ENCODE measurements around the gene GLG1. TPM values are rescaled to one million over a fixed set of nuclear protein-coding genes. Genes with fewer than 3 reads are reported as not detected.

The GLG1 gene
- total RNA-seq, 1 experiment from 2014 or later, result 139 TPM

- peaks cover 10% of the 10 kb centered on the region for H3K36me3 Mint-ChIP-seq (ENCODE audit: insufficient read depth, unreplicated experiment)
- no peak overlapping the region for H3K4me3 Mint-ChIP-seq (ENCODE audit: low read depth, unreplicated experiment)
- no peaks in the 10 kb centered on the region for H3K9me3 Mint-ChIP-seq (ENCODE audit: low read depth, unreplicated experiment)
- no peak for TF ChIP-seq CTCF (IDR thresholded peaks at IDR 0.05; ENCODE audit: unreplicated experiment)
- H3K4me1 Mint-ChIP-seq (ENCODE audit: low read depth, unreplicated experiment), result peaks cover 56% of the 10 kb centered on the region
- no peak for DNase-seq
- CTCF ChIA-PET, result interaction anchor here (0.7 kb wide), 1 partner anchor 9 kb away, joined by 7 read pairs; no protein-coding TSS in a partner anchor
- H3K27ac Mint-ChIP-seq (ENCODE audit: unreplicated experiment), result no peak overlapping the region
- no TSS peak for BruUV-seq (replicated peaks)
- intact Hi-C loops (cut with micrococcal nuclease; ENCODE audit: unreplicated experiment), result no loop called here
- no peaks in the 10 kb centered on the region for H3K27me3 Mint-ChIP-seq (ENCODE audit: unreplicated experiment)
Observed at GRCh38 chr16:74567901-74568300, 39.0 kb downstream of the GLG1 start.

- no peak for TF ChIP-seq CTCF (IDR thresholded peaks at IDR 0.05; ENCODE audit: unreplicated experiment)
- Mint-ChIP-seq H3K9me3 (ENCODE audit: low read depth, unreplicated experiment) (no peaks in the 10 kb centered on the region), H3K4me1 (ENCODE audit: low read depth, unreplicated experiment) (peaks cover 30% of the 10 kb centered on the region), H3K36me3 (ENCODE audit: insufficient read depth, unreplicated experiment) (no peaks in the 10 kb centered on the region), H3K4me3 (ENCODE audit: low read depth, unreplicated experiment) (no peak overlapping the region), H3K27me3 (ENCODE audit: unreplicated experiment) (no peaks in the 10 kb centered on the region), H3K27ac (ENCODE audit: unreplicated experiment) (no peak overlapping the region)
- intact Hi-C loops (cut with micrococcal nuclease; ENCODE audit: unreplicated experiment), result no loop called here
- CTCF ChIA-PET, result no interaction called here
- no peak for DNase-seq
- BruUV-seq (replicated peaks), result no TSS peak
Observed at GRCh38 chr16:74565378-74565777, 41.5 kb downstream of the GLG1 start.

- no peaks in the 10 kb centered on the region for H3K27me3 Mint-ChIP-seq (ENCODE audit: unreplicated experiment)
- H3K4me3 Mint-ChIP-seq (ENCODE audit: low read depth, unreplicated experiment), result no peak overlapping the region
- no peaks in the 10 kb centered on the region for H3K9me3 Mint-ChIP-seq (ENCODE audit: low read depth, unreplicated experiment)
- BruUV-seq (replicated peaks), result no TSS peak
- peaks cover 31% of the 10 kb centered on the region for H3K4me1 Mint-ChIP-seq (ENCODE audit: low read depth, unreplicated experiment)
- CTCF ChIA-PET, result no interaction called here
- DNase-seq, result no peak
- intact Hi-C loops (cut with micrococcal nuclease; ENCODE audit: unreplicated experiment), result no loop called here
- no peaks in the 10 kb centered on the region for H3K36me3 Mint-ChIP-seq (ENCODE audit: insufficient read depth, unreplicated experiment)
- TF ChIP-seq CTCF (IDR thresholded peaks at IDR 0.05; ENCODE audit: unreplicated experiment), result no peak
- H3K27ac Mint-ChIP-seq (ENCODE audit: unreplicated experiment), result no peak overlapping the region
Observed at GRCh38 chr16:74564451-74564984, 42.4 kb downstream of the GLG1 start.

GRCh38 chr16:74563828-74564263 lies 43.1 kb downstream of the GLG1 start:
- Mint-ChIP-seq H3K36me3 (ENCODE audit: insufficient read depth, unreplicated experiment) (no peaks in the 10 kb centered on the region), H3K27ac (ENCODE audit: unreplicated experiment) (no peak overlapping the region), H3K27me3 (ENCODE audit: unreplicated experiment) (no peaks in the 10 kb centered on the region), H3K4me1 (ENCODE audit: low read depth, unreplicated experiment) (peaks cover 37% of the 10 kb centered on the region), H3K9me3 (ENCODE audit: low read depth, unreplicated experiment) (no peaks in the 10 kb centered on the region), H3K4me3 (ENCODE audit: low read depth, unreplicated experiment) (no peak overlapping the region)
- peak; percentile 62 for DNase-seq
- intact Hi-C loops (cut with micrococcal nuclease; ENCODE audit: unreplicated experiment), result no loop called here
- no peak for TF ChIP-seq CTCF (IDR thresholded peaks at IDR 0.05; ENCODE audit: unreplicated experiment)
- CTCF ChIA-PET, result no interaction called here
- no TSS peak for BruUV-seq (replicated peaks)

Data from Calu3 (cell line).